ENCODE measurements around the gene SSNA1. TPM values are rescaled to one million over a fixed set of nuclear protein-coding genes. Genes with fewer than 3 reads are reported as not detected.

The SSNA1 gene
- total and polyA plus RNA-seq, 9 of the 15 experiments (the other 6 are each of a cell fraction or from before 2014, with no cell fraction given), result 1.9 to 130 (median 57.1) TPM

GRCh38 chr9:137227054-137227852 lies 38.8 kb downstream of the SSNA1 start, which contains the start of gene RNF224 (continued):
- TF ChIP-seq HMGXB4 (CRISPR knock-in tag; IDR thresholded peaks at IDR 0.05) (no peak), SIX5 (IDR thresholded peaks at IDR 0.05; ENCODE audit: borderline replicate concordance in 1 of 2, insufficient read depth in 1 of 2, low read depth in 1 of 2, low read length in 2 of 2) (no peak), ARID4B (CRISPR knock-in tag; IDR thresholded peaks at IDR 0.05) (no peak), RBM17 (IDR thresholded peaks at IDR 0.05; ENCODE audit: borderline replicate concordance, low read depth, low read length) (no peak), TAF9B (IDR thresholded peaks at IDR 0.05; ENCODE audit: partially characterized antibody) (no peak), NFYB (IDR thresholded peaks at IDR 0.05; ENCODE audit: extremely low read depth, insufficient read length) (no peak), ID3 (CRISPR knock-in tag; IDR thresholded peaks at IDR 0.05) (no peak), ID3 (tag; IDR thresholded peaks at IDR 0.05) (0 out of 2 replicates have a peak, but pooled peaks have one; percentile 14), RERE (CRISPR knock-in tag; IDR thresholded peaks at IDR 0.05; ENCODE audit: borderline replicate concordance) (no peak), PATZ1 (CRISPR knock-in tag; IDR thresholded peaks at IDR 0.05; ENCODE audit: borderline replicate concordance) (no peak)
